Medulla oblongata (tissue), 1 donor: ENCODE measurements around the gene IL10RB.

ENCODE experiments used
- DNase-seq: peaks from one replicate; pipeline ENCODE4 v3.0.0-alpha.2; 2015; ENCODE audit errors: extremely low spot score

The IL10RB gene

DNA sequence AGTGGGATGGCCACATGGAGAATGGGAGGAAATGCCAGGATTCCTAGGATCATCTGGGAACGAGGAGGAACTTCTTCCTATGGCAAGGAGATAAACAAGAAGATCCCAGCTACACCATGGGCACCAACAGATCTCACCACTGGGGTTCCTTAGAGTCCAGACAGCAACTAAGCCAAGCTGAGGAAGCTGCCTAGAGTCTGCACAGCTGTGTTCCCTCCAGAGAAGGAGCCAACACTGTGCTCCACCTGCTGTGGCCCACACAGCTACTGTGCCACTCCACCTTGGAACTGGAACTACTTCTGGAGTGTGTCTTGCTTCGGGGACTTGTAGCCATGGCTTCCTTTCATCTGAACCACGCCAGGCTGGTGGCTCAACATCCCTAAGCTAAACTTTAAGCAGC is 64.6 kb downstream of the IL10RB start:
- DNase-seq = no peak

- no peak for DNase-seq
Measured at GRCh38 chr21:33332143-33332542, 66.0 kb downstream of the IL10RB start.

DNA sequence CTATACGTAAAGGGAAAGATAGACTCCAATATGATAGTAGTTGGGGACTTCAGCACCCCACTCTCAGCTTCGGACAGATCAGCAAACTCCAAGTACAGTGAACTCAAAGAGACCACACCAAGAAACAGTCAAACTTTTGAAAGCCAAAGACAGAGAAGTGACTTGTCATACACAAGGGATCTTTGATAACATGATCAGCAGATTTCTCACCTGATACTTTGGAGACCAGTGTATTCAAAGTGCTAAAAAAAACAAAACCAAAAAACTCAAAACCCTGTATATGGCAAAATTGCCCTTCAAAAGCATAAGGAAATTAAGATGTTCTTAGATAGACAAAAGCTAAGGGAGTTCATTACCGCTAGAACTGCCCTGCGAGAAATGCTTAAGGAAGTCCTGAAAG is 68.0 kb downstream of the IL10RB start:
- DNase-seq = no peak

GRCh38 chr21:33334824-33335223 is 68.7 kb downstream of the IL10RB start:
- no peak for DNase-seq

DNA sequence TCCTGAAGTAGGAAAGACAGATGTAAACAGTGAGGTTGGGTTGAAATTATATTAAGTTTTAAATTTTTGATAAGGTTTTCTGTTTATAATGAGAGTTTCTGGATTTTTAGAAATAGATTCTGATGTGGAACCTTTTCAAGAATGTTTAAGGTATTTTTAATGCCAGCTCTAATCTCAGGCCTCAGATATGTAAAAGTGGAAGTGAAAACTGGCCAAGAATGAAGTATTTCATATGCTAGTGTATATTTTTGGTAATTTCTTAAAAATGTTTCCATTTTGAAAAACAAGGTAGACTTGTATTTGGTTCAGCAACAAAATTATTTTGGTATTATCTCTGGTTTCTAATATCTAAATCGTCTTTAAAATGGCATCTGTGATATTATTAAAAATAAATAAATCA is 73.0 kb downstream of the IL10RB start:
- DNase-seq = no peak

DNA sequence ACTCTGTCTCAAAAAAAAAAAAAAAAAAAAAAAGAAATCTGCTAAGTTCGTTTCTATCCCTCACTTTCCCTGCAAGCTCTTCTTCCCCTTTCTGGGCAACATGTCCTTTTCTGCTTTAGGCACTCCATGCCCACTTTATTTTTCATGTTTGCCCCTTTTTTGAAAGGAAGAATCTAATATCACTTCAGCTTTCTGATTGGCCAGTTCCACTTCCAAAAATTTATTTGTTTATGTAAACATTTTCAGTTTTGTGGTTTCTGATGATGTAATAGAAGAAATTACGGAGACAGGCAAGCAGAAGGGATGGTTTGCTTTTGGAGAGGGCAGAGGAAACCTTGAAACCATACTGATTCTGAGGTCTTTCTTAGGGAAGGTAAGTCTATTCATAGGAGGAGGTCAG is 73.8 kb downstream of the IL10RB start:
- DNase-seq = no peak

DNA sequence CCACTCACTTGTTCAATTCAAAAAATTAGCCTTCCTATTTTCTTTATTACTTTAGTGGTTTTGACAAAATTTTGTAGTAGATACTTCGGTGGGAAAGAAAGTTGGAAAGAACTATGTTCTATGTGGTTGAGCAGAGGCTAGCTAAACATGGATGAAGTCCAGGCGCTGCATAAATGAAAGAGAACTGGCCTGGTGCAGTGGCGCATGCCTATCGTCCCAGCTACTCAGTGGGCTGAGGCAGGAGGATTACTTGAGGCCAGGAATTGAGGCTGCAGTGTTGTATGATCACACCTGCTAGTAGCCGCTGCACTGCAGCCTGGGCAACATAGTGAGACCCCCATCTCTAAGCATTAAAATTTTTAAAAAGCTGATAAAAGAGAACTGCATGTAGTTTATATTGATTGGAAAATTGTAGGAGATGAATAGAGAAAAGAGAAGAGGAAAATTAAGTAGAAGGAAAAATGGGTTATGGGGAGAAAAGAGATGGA is 79.6 kb downstream of the IL10RB start:
- DNase-seq = no peak
